GM18517 (cell line): Measurements from ENCODE around the gene SIGLEC11.
"Not testable (repeated sequence)": the region's sequence is repeated elsewhere in the genome, so short reads cannot be mapped to it uniquely, and the experiment has no call there.

Experiments
- ATAC-seq: cut with Tn5 transposase; IDR thresholded peaks from one replicate; pipeline ENCODE4 v1.9.1; 2021; ENCODE audit warnings: mild to moderate bottlenecking, moderate library complexity; ENCODE audit not compliant: unreplicated experiment

Gene SIGLEC11

GRCh38 chr19:49927526-49928264, 33.3 kb downstream of the SIGLEC11 start:
- ATAC-seq = no peak

DNA sequence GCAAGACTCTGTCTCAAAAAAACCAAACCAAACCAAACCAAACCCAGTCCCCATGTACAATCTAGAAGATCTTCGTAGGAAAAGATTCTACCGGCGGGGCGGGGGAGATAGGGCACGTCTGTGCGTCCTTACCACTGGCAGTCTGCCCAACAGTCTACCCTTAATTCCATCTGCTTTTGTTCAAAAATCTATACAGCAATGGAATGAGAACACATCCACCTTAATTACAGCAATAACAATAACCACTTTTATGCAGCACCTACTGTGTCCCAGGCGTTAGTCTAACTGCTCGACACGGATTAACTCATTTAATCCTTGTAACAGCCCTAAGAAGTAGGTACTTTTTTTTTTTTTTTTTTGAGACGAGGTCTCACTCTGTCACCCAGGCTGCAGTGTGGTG, 34.5 kb downstream of the SIGLEC11 start:
- no peak for ATAC-seq

- ATAC-seq = no peak
These were observed 35.5 kb downstream of the SIGLEC11 start for GRCh38 chr19:49925486-49925885.

- not testable (repeated sequence) for ATAC-seq
These were observed 36.1 kb downstream of the SIGLEC11 start for GRCh38 chr19:49924881-49925210.

DNA sequence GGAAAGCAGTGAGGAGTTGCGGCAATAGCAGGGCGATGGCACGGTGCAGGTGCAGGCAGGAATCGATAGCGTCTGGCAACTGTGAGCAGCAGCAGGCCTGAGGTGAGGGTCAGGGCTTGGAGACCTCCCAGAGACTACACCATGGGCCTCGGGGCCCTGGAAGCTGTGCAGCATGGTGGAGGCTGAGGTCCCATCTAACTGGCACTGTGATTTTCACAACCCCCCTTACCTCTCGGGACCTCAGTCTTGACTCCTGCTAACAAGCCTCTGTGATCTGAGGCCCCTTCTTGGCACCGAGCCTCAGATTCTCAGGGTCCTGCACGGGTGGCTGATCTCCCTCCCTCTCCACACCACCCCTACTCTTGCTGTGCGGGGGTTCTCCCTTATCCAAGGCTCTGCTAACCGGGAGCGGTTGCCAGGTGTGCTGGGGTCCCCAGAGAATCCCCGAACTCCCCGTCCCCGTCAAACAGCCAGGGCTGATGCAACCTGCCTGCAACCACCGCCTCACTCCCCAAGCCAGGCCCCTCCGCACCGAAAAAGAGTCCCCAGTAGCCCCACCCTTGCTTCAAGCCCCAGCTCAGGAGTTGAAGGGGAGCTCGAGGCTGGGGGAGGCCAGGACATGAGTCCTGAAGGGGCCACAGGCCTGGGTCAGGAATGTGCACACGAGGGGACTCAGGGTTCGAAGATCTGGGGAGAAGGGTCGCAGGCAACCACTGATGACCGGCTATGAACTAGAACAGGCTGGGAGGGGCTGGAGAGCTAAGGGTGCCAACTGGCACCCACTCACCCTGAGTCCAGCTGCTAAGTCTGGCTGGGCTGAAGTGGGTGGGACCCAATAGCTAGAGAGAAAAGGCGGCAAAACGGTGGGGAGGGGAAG, 36.7 kb downstream of the SIGLEC11 start:
- no peak for ATAC-seq

DNA sequence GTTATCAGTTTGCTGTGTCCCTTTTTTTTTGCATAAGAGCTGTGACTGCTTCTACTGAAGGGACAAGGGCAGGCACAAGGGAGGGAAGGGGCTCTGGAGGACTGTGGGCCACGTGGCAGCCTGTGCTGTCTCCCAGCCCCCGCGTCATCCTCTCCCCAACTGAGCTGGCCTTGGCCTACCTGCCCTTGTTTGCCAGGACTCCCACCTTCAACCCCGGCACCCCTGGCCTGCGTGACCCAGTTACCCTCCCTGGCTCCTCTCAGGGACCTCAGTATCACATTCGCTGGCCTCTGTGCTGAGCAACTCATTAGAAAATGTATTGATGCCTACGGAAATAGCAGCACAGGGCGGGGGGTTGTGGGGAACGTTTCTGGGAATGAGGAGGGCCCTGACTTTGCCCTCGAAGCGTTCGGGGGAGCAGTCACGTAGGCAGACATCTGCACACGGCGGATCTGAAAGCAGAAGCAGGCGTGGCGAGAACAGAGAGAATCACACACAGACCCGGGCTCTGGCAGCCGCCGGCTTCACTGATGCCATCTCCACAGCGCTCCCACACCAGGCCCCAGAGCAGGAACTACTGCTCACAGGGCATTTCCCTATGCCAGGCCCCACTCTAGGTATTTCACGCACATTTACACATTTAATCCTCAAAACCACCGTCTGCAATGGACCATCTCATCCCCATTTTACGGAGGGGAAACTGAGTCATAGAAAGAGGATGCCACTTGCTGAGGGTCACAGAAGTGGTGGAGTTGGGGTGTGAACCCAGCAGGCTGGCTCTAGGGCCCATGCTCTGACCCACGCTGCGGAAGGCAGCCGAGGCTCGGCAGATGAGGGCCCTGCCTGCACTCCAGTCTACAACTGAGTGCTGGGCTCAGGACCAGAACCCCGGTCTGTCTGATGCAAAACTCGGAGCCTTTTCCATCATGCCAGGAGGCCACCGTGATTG, 37.6 kb downstream of the SIGLEC11 start:
- no peak for ATAC-seq

DNA sequence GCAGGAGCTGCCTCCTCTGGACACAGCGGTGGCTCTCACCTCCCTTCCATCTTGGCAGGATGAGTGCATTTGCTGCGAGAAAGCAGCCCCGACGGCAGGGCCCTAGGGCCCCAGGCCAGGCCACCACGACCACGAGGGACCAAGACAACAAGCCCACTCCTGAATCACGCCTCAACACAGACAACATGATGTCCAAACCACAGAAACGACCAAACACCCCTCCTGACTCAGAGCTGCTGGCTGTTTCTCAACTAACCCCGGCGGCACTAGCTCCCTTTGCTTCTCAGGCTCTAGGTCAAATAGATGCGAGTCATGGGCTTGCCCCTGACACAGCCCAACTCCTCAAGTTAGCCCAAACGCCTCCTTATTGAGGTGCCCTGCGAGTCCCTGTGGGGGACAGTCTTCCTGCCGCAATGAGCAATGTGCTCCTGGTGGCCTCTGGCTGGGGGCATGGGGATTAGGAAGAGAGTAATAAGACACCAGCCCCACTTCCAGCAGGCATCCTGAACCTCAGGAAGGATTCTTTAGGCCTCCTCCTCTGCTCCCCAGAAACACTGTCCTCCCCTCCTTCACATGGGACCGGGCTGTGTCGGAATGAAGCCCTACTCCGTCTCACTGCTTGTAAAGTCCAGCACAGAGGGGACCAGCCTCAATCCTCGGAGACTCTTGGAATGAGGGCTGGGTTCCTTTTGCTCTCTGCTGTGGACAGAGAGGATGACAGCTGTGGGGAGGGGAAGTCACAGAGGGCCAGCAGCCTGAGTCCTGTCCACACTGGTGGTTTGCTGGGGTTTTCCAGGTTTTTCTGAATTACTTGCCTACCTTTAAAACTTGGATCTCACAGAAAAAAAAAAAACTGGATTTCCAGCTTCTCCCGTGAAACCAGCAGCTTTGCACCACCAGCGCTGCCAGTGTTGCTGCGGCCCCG, 38.8 kb downstream of the SIGLEC11 start:
- ATAC-seq = no peak

DNA sequence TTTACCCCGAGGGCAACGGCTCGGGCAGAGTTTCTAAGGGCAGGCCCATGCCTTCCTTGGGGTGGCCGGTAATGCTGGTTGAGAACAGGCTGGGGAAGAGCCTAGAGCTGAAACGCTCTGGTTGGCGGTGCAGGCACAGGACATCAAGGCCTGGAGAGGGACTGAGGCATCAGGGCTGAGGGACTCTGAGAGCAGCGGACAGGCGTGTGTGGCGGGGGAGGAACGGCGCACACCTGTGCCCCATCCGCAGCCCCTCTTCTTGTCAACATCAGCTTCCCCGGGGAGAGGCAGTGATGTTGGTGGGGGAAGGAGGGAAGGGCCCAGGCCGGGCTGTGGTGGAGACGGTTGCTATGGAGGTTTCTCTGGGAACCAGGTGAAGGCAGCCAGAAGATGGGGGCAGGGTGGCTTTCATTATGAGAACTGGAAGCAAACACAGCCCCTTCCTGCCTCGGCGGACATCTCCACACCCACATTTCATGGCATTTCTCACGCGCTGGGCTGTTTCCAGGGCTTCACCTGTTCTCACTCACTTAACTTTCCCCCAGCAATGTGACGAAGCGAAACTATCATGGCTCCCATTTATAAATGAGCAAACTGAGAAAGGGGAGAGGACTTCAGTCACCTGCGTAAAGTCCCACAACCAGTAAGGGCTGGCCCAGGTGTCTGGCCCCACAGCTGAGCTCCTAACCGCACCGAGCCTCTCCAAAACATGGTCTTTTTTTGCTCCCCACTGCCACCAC, 40.2 kb downstream of the SIGLEC11 start:
- ATAC-seq = no peak

DNA sequence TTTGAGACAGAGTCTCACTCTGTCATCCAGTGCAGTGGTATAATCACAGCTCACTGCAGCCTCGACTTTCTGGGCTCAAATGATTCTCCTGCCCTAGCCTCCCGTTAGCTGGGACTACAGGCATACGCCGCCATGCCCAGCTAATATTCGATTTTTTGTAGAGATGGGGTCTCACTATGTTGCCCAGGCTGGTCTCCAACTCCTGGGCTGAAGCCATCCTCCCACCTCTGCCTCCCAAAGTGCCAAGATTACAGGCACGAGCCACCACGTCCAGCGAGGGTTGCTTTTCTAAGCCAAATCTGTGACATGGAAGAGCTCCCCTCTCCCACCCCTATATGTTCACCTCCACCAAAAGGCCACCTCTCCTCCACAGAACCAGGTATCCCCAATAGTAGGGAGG, 42.9 kb downstream of the SIGLEC11 start:
- ATAC-seq = no peak

DNA sequence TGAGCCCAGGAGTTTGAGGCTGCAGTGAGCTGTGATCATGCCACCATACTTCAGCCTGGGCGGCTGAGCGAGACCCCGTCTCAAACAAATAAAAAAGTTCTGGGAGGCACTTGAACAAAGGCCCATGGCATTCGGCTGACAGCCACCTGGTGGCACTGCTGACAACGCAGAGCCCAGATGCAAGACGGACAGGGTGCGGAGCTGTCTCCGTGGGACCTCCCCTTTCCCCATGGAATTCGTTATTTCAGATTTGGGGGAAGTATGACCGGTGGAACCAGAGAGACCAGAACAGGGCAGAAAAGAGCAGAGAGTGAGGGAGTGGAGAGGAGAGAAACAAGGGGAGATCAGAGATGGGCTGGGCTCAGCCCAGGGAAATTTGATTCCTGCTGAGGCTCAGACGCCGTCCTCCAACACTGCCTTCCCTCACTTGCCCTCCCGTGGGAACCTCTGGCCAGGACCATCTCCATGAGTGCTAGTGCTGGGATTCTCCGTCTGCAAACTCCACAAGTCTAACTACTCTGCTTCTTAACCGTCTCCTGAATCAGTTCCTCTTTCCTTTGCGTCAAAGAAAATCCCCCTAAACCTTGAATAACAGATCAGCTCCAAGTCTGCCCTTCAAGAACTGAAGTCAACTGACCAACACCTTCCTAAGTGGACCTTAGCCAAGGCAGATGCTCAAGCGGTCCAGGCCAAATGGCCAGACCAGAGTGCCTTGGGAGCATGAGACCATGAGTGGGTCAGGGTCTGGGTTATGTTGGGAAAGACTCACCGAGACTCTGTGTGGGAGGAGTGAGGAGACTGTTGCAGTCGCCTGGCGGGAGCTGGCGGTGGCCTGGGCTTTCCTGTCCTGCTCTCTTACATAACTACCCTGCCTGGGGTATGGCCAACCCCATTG, 43.9 kb downstream of the SIGLEC11 start:
- no peak for ATAC-seq

DNA sequence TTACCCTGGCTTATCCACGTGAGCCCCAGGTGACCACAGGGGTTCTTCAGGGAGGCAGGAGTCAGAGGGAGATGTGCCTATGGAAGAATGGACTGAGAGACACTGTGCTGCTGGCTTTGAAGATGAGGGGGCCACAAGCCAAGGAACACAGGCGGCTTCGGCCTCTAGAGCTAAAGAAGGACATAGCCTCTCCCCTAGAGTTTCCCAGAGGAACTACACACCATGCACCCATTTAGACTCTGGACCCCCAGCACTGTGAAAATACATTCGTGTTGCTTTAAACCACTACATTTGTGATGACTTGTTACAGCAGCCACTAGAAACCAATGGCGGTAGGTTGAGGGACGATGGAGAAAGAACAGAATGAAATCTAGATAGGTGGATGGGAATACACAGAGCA, 45.7 kb downstream of the SIGLEC11 start:
- ATAC-seq = no peak

DNA sequence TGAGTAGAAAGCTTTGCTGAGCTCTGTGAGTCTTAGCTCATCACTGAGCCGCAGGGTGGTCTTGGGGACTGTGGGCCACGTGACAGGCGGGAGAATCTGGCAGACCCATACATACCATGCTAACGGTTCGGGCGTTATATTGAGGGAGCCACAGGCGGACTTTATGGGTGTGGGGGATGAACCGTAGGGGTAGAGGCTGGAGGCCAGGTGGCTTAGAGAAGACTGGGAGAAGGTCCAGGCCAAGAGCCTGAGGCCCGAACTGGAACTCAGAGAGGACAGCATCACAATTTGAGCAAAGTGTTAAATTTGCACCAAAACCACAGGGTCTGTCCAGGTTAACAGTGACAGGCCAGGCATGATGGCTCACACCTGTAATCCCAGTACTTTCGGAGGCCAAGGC, 47.3 kb downstream of the SIGLEC11 start:
- ATAC-seq = no peak

DNA sequence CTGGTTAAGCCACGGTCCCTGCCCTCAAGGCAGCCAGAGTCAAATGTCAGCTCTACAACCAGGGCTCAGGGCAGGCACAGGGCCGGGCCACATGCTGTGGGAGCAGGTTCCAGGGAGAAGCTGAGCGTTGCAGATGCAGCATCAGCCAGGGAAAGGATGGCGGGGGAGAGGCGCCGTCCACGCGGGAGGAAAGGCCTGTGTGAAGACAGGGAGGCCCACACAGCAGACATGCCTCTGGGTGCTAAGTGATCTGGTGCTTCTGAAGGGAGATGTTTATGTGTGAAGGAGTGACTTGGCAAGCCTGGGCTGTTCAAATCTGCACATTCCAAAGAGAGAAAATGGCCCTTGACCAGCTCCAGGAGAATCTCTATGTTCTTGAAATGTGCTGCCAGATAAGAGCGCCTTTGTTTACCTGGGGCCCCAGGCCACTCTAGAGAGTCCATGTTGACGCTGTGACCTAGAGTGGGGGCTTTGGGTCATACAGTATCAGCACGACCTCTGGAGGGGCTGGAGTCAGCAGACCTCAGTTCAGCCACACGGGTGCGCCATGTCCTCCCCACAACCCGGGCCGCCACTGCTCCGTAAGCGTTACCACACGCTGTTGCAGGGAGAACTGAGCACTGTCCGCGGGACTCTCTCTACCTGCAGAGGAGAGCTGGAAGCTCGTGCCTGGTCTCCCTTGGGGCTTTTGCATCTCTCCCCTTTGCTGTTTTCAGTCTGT, 47.8 kb downstream of the SIGLEC11 start:
- ATAC-seq = no peak

DNA sequence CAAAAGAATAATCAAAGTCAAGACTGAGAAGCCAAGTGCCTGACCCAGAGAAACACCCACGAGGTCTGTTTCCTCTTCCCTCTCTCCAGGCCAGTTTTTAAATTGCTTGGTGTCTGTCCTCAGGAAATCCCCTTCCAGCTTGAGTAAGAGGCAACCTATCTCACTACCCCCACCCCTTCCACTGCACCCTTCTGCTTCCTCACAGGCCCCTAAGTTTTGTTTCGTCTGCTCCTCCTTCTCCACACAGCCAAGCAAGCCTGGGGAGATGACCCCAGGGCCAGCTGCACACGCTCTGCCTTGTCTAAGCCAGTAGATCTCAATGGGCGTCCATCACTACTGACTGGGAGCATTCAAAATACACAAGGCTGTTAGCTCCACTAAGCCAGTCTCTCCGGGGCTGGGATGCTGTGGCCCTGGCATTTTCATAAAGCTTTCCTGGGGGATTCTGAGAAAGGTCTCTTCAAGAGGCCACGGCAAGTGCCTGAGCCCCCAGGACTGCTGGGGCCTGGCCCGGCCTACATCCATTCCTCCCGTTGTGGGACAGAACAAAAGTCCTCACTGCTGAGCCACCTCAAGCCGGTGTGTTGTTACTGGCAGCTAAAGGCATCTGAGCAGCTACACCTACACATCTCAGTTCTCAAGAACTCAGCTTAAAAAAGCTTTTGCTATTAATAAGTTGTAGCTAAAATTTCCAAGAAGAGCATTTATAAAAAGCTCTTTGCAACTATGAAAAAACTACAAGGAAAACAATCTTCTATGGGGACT, 49.4 kb downstream of the SIGLEC11 start:
- no peak for ATAC-seq

GRCh38 chr19:49910179-49910578, 50.8 kb downstream of the SIGLEC11 start:
- no peak for ATAC-seq

GRCh38 chr19:49908480-49909420, 52.2 kb downstream of the SIGLEC11 start:
- no peak for ATAC-seq
